IMR-90 (cell line): ENCODE data around the gene LDAH. TPM values are rescaled to one million over a fixed set of nuclear protein-coding genes. Genes with fewer than 3 reads are reported as not detected.

Source experiments
- ATAC-seq: fragments of 200-7000 bp; cut with Tn5 transposase; 2 replicates; pipeline ENCODE4 v1.9.1; 2020; ENCODE audit warnings: low read depth, mild to moderate bottlenecking, moderate library complexity
- BruUV-seq: library from RNA; stranded (reverse); fragments of 400-500 nt; replicated peaks from 2 replicates; lab custom pipeline; 2021; lab: Mats Ljungman, UMichigan
- CTCF ChIA-PET: fragments of 300-600 bp; formaldehyde crosslinking; extraction: SDS; loops from one replicate; lab custom pipeline; 2021; ENCODE audit warnings: antibody characterized with exemption; lab: Yijun Ruan, JAX
- POLR2A ChIA-PET: fragments of 300-600 bp; sonication (Branson Sonifier 250); formaldehyde crosslinking; loops from one replicate; lab custom pipeline; 2022; ENCODE audit warnings: antibody characterized with exemption; ENCODE audit not compliant: unreplicated experiment; lab: Charles Lee
- DNase-seq: peaks from one replicate; pipeline ENCODE4 v3.0.0; 2013
- H2AFZ ChIP-seq: replicated peaks from 2 replicates; pipeline ENCODE3; 2013; ENCODE audit warnings: low read length, mild to moderate bottlenecking; ENCODE audit not compliant: poor library complexity
- H2AK5ac ChIP-seq: 2 replicates; pipeline ENCODE4 v1.6.1; 2013; ENCODE audit warnings: low read depth, low read length, inconsistent platforms
- H2AK9ac ChIP-seq: replicated peaks from 2 replicates; pipeline ENCODE3; 2013; ENCODE audit warnings: mild to moderate bottlenecking, low read depth, low read length, moderate library complexity; ENCODE audit not compliant: poor library complexity
- H2BK120ac ChIP-seq: 2 replicates; pipeline ENCODE4 v1.6.1; 2013; ENCODE audit warnings: low read depth, low read length, inconsistent platforms
- H2BK15ac ChIP-seq: 3 replicates; pipeline ENCODE4 v1.6.1; 2013; ENCODE audit warnings: low read depth, low read length, inconsistent platforms
- H2BK20ac ChIP-seq: 2 replicates; pipeline ENCODE4 v1.6.1; 2013; ENCODE audit warnings: low read depth, mild to moderate bottlenecking, inconsistent platforms, low read length, moderate library complexity
- H2BK5ac ChIP-seq: 2 replicates; pipeline ENCODE4 v1.6.1; 2013; ENCODE audit warnings: mild to moderate bottlenecking, low read depth, low read length, inconsistent platforms; ENCODE audit not compliant: poor library complexity, severe bottlenecking
- H3K14ac ChIP-seq: replicated peaks from 2 replicates; pipeline ENCODE4 v1.6.1; 2013; ENCODE audit warnings: low read depth, low read length, inconsistent platforms
- H3K18ac ChIP-seq: 2 replicates; pipeline ENCODE4 v1.6.1; 2013; ENCODE audit warnings: low read depth, low read length, control low read depth
- H3K23ac ChIP-seq: 2 replicates; pipeline ENCODE4 v1.6.1; 2013; ENCODE audit warnings: low read depth, low read length, inconsistent platforms
- H3K27ac ChIP-seq: 2 replicates; pipeline ENCODE4 v1.5.1; 2013; ENCODE audit warnings: mild to moderate bottlenecking, control low read depth, low read length; ENCODE audit not compliant: insufficient read depth
- H3K27me3 ChIP-seq: 2 replicates; pipeline ENCODE4 v1.6.1; 2013; ENCODE audit warnings: low read length; ENCODE audit not compliant: control insufficient read depth, insufficient read depth
- H3K36me3 ChIP-seq: 2 replicates; pipeline ENCODE4 v1.6.1; 2013; ENCODE audit warnings: low read length, mixed read lengths; ENCODE audit not compliant: control insufficient read depth, insufficient read depth
- H3K4ac ChIP-seq: 2 replicates; pipeline ENCODE4 v1.6.1; 2013; ENCODE audit warnings: low read depth, low read length, inconsistent platforms
- H3K4me1 ChIP-seq: 2 replicates; pipeline ENCODE4 v1.6.1; 2013; ENCODE audit warnings: low read length, mixed read lengths; ENCODE audit not compliant: control insufficient read depth, insufficient read depth
- H3K4me2 ChIP-seq: 2 replicates; pipeline ENCODE4 v1.6.1; 2013; ENCODE audit warnings: low read depth, mild to moderate bottlenecking, control low read depth, low read length, moderate library complexity
- H3K4me3 ChIP-seq: 2 replicates; pipeline ENCODE4 v1.5.1; 2013; ENCODE audit warnings: low read depth, mild to moderate bottlenecking, control low read depth, low read length, moderate library complexity; ENCODE audit not compliant: insufficient read depth
- H3K56ac ChIP-seq: 2 replicates; pipeline ENCODE4 v1.6.1; 2013; ENCODE audit warnings: low read length, inconsistent platforms; ENCODE audit not compliant: insufficient read depth; ENCODE audit errors: extremely low read depth
- H3K79me1 ChIP-seq, 2 experiments: 2 replicates each; pipeline ENCODE4 v1.6.1; 2013; ENCODE audit warnings: low read length in 2 of 2, inconsistent platforms in 1 of 2, low read depth in 1 of 2
- H3K9ac ChIP-seq: 2 replicates; pipeline ENCODE4 v1.6.1; 2013; ENCODE audit warnings: low read depth, low read length, control low read depth
- H3K9me1 ChIP-seq: 2 replicates; pipeline ENCODE4 v1.6.1; 2013; ENCODE audit warnings: low read length, inconsistent platforms; ENCODE audit not compliant: insufficient read depth
- H3K9me3 ChIP-seq: 2 replicates; pipeline ENCODE4 v1.6.1; 2013; ENCODE audit warnings: low read length; ENCODE audit not compliant: control insufficient read depth, insufficient read depth
- H4K20me1 ChIP-seq: 2 replicates; pipeline ENCODE4 v1.6.1; 2013; ENCODE audit warnings: low read length, inconsistent platforms; ENCODE audit not compliant: insufficient read depth
- H4K5ac ChIP-seq: 2 replicates; pipeline ENCODE4 v1.6.1; 2013; ENCODE audit warnings: mild to moderate bottlenecking, low read depth, low read length, control low read depth
- H4K8ac ChIP-seq, 2 experiments: 2 replicates each; pipeline ENCODE4 v1.6.1; 2013; ENCODE audit warnings: low read depth in 2 of 2, low read length in 2 of 2, control low read depth in 1 of 2, inconsistent platforms in 1 of 2
- H4K91ac ChIP-seq: 2 replicates; pipeline ENCODE4 v1.6.1; 2013; ENCODE audit warnings: low read depth, low read length, inconsistent platforms; ENCODE audit not compliant: insufficient read depth
- BHLHE40 ChIP-seq: fragments of 150-350 bp; IDR thresholded peaks from 2 replicates; pipeline ENCODE4 v1.6.1; 2016; ENCODE audit warnings: mild to moderate bottlenecking, low read depth, low read length
- CEBPB ChIP-seq: IDR thresholded peaks from 2 replicates; pipeline ENCODE4 v1.6.1; 2012; ENCODE audit warnings: low read depth, low read length, improper control_type of control experiment
- CHD1 ChIP-seq: IDR thresholded peaks from 2 replicates; pipeline ENCODE4 v1.6.1; 2012; ENCODE audit warnings: low read depth, low read length, improper control_type of control experiment
- FOS ChIP-seq: fragments of 150-350 bp; IDR thresholded peaks from 2 replicates; pipeline ENCODE4 v1.6.1; 2016; ENCODE audit warnings: low read depth, low read length
- MAFK ChIP-seq: IDR thresholded peaks from 2 replicates; pipeline ENCODE4 v1.6.1; 2012; ENCODE audit warnings: low read depth, low read length, improper control_type of control experiment
- MAZ ChIP-seq: IDR thresholded peaks from 2 replicates; pipeline ENCODE4 v1.6.1; 2012; ENCODE audit warnings: low read depth, mild to moderate bottlenecking, low read length, improper control_type of control experiment, moderate library complexity, borderline replicate concordance
- MXI1 ChIP-seq: IDR thresholded peaks from 2 replicates; pipeline ENCODE4 v1.6.1; 2012; ENCODE audit warnings: low read depth, mild to moderate bottlenecking, low read length, moderate library complexity, borderline replicate concordance
- NFE2L2 ChIP-seq: fragments of 150-350 bp; IDR thresholded peaks from 2 replicates; pipeline ENCODE4 v1.6.1; 2016; ENCODE audit warnings: low read depth, mild to moderate bottlenecking, low read length
- POLR2A ChIP-seq: IDR thresholded peaks from 2 replicates; pipeline ENCODE4 v1.6.1; 2012; ENCODE audit warnings: mild to moderate bottlenecking, low read depth, low read length
- RAD21 ChIP-seq: IDR thresholded peaks from 2 replicates; pipeline ENCODE4 v1.6.1; 2012; ENCODE audit warnings: low read length, improper control_type of control experiment
- RCOR1 ChIP-seq: IDR thresholded peaks from 2 replicates; pipeline ENCODE4 v1.6.1; 2012; ENCODE audit warnings: mild to moderate bottlenecking, low read length, improper control_type of control experiment; ENCODE audit not compliant: insufficient replicate concordance
- RFX5 ChIP-seq: IDR thresholded peaks from 2 replicates; pipeline ENCODE4 v1.8.0; 2012; ENCODE audit warnings: low read depth, mild to moderate bottlenecking, low read length, moderate library complexity
- SMC3 ChIP-seq: fragments of 150-350 bp; IDR thresholded peaks from 2 replicates; pipeline ENCODE4 v1.6.1; 2016; ENCODE audit warnings: low read depth, mild to moderate bottlenecking, antibody characterized with exemption, low read length, moderate library complexity
- WGBS, 2 experiments: methylation state at CpG; one replicate each; pipeline versions ENCODE4 v1.1.5 to v1.1.7; 2013; ENCODE audit warnings: missing lambda C conversion rate in 2 of 2; ENCODE audit not compliant: insufficient read length in 1 of 2; ENCODE audit errors: extremely low coverage in 2 of 2; 5-methylcytosine and 5-hydroxymethylcytosine counted together
- dilution Hi-C: fragments of 300-500 bp; cut with HindIII; formaldehyde crosslinking; loops from one replicate; pipeline ENCODE4 v1.14.3; 2018; ENCODE audit warnings: low sequenced_read_pairs; ENCODE audit not compliant: unreplicated experiment
- in situ Hi-C: fragments of 300-500 bp; cut with MboI; formaldehyde crosslinking; loops from 3 replicates; pipeline ENCODE4 v1.14.3; 2019; ENCODE audit warnings: low sequenced_read_pairs, inconsistent platforms, mixed read lengths
- intact Hi-C: fragments of 100-400 bp; cut with micrococcal nuclease; formaldehyde crosslinking; loops from 2 replicates; pipeline ENCODE4 v1.10.0; 2022
- polyA plus RNA-seq, 3 experiments: library from polyadenylated mRNA; depleted of rRNA; stranded (reverse); fragments of >200 nt; gene quantifications; 2 replicates each; pipeline ENCODE4 v1.2.3, GENCODE V29; 2012; ENCODE audit warnings: low replicate concordance in 1 of 3
- total RNA-seq: library from RNA; depleted of rRNA; stranded (reverse); fragments of >200 nt; gene quantifications from 2 replicates; pipeline ENCODE4 v1.2.3, GENCODE V29; 2012
- TF ChIP-seq, protein P1 (sequence below): fragments of 150-350 bp; IDR thresholded peaks from 2 replicates; pipeline ENCODE4 v1.6.1; 2016; ENCODE audit warnings: low read depth, mild to moderate bottlenecking, low read length, moderate library complexity, borderline replicate concordance
- TF ChIP-seq, protein P2 (sequence below): fragments of 150-350 bp; IDR thresholded peaks from 2 replicates; pipeline ENCODE4 v1.6.1; 2017; ENCODE audit warnings: mild to moderate bottlenecking, antibody characterized with exemption, low read length, low read depth
- TF ChIP-seq, protein P3 (sequence below): conservative IDR thresholded peaks from 2 replicates; pipeline ENCODE4 v1.5.1; 2012; ENCODE audit warnings: mild to moderate bottlenecking, low read depth, low read length, improper control_type of control experiment

The LDAH gene
- total and polyA plus RNA-seq, 2 of the 4 experiments (the other 2 are of a cell fraction) = 12.1 to 31.7 TPM

DNA sequence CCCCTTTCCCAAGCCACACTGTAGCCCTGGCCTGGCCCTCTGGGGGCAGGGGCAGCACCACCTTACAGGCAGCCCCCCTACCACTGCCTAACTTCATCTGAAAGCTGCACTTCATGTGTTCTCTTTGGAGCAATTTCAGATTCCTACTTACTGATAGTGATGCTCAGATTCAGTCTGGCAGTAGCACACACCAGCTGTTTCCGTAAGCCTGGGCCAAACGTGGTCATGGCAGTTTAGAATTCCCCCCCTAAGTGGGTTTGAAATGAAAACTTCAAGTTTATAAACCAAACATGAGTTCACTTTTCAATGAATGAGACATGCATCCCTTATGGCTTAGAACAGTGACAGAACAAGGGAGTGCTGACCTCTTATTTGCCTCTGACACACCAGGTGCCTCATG is 126.5 kb downstream of the LDAH start:
- no peak overlapping the region for H4K5ac ChIP-seq
- no TSS peak for BruUV-seq
- H3K9ac ChIP-seq = no peak overlapping the region
- no peak overlapping the region for H2BK5ac ChIP-seq
- ChIA-PET CTCF (no interaction called here), POLR2A (no interaction called here)
- DNase-seq (no peak), ATAC-seq (no peak)
- no CpG with 5 or more reads among the region's 2 CpGs for WGBS, 2 experiments
- H2BK15ac ChIP-seq = no peak overlapping the region
- H3K4me3 ChIP-seq = no peak overlapping the region
- dilution Hi-C loops = loop anchor here (25.0 kb wide), 1 partner anchor 241 kb away; no protein-coding TSS in a partner anchor
- H3K14ac ChIP-seq = no peak overlapping the region
- H2BK120ac ChIP-seq = no peak overlapping the region
- H3K56ac ChIP-seq = no peak overlapping the region
- no peak overlapping the region for H3K4ac ChIP-seq
- peaks cover 4% of the 10 kb centered on the region; the same call in 1 of the 2 replicates for H3K4me1 ChIP-seq
- H4K8ac ChIP-seq = no peak overlapping the region
- TF ChIP-seq SMC3 (no peak), POLR2A (no peak), RFX5 (no peak), RAD21 (no peak), FOS (no peak), MXI1 (no peak), CEBPB (no peak), RCOR1 (no peak), CHD1 (no peak), NFE2L2 (no peak), BHLHE40 (no peak), MAFK (no peak), MAZ (no peak)
- TF ChIP-seq, protein P1, sequence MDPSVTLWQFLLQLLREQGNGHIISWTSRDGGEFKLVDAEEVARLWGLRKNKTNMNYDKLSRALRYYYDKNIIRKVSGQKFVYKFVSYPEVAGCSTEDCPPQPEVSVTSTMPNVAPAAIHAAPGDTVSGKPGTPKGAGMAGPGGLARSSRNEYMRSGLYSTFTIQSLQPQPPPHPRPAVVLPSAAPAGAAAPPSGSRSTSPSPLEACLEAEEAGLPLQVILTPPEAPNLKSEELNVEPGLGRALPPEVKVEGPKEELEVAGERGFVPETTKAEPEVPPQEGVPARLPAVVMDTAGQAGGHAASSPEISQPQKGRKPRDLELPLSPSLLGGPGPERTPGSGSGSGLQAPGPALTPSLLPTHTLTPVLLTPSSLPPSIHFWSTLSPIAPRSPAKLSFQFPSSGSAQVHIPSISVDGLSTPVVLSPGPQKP = no peak
- TF ChIP-seq, protein P2, sequence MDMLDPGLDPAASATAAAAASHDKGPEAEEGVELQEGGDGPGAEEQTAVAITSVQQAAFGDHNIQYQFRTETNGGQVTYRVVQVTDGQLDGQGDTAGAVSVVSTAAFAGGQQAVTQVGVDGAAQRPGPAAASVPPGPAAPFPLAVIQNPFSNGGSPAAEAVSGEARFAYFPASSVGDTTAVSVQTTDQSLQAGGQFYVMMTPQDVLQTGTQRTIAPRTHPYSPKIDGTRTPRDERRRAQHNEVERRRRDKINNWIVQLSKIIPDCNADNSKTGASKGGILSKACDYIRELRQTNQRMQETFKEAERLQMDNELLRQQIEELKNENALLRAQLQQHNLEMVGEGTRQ = no peak
- TF ChIP-seq, protein P3, sequence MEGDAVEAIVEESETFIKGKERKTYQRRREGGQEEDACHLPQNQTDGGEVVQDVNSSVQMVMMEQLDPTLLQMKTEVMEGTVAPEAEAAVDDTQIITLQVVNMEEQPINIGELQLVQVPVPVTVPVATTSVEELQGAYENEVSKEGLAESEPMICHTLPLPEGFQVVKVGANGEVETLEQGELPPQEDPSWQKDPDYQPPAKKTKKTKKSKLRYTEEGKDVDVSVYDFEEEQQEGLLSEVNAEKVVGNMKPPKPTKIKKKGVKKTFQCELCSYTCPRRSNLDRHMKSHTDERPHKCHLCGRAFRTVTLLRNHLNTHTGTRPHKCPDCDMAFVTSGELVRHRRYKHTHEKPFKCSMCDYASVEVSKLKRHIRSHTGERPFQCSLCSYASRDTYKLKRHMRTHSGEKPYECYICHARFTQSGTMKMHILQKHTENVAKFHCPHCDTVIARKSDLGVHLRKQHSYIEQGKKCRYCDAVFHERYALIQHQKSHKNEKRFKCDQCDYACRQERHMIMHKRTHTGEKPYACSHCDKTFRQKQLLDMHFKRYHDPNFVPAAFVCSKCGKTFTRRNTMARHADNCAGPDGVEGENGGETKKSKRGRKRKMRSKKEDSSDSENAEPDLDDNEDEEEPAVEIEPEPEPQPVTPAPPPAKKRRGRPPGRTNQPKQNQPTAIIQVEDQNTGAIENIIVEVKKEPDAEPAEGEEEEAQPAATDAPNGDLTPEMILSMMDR = no peak
- H2AK9ac ChIP-seq = no peak overlapping the region
- in situ Hi-C loops = no loop called here
- H3K18ac ChIP-seq = no peak overlapping the region
- intact Hi-C loops = no loop called here
- H4K20me1 ChIP-seq = no peaks in the 10 kb centered on the region
- no peak overlapping the region for H3K23ac ChIP-seq
- H3K27ac ChIP-seq = no peak overlapping the region
- no peaks in the 10 kb centered on the region for H3K27me3 ChIP-seq
- no peak overlapping the region for H2BK20ac ChIP-seq
- H4K91ac ChIP-seq = no peak overlapping the region
- no peak overlapping the region for H2AFZ ChIP-seq
- H2AK5ac ChIP-seq = no peak overlapping the region
- H3K36me3 ChIP-seq = peaks cover 3% of the 10 kb centered on the region; the same call in 1 of the 2 replicates
- H3K9me3 ChIP-seq = no peaks in the 10 kb centered on the region
- H3K79me1 ChIP-seq = no peaks in the 10 kb centered on the region
- H3K9me1 ChIP-seq = no peaks in the 10 kb centered on the region
- no peak overlapping the region for H3K4me2 ChIP-seq
